NCI-H187 (cell line): ENCODE results near the gene PLBD1.

ENCODE experiments used
- DNase-seq, 2 experiments: peaks; one replicate each; lab custom pipeline; 2025; lab: John Stamatoyannopoulos, UW

Gene PLBD1

GRCh38 chr12:14570231-14570630 lies 2.5 kb upstream of the PLBD1 start:
- no peak for DNase-seq

GRCh38 chr12:14564336-14564959 lies 3.2 kb downstream of the PLBD1 start:
- DNase-seq = no peak

GRCh38 chr12:14563046-14563445 lies 4.6 kb downstream of the PLBD1 start:
- no peak for DNase-seq

GRCh38 chr12:14562279-14562678 lies 5.4 kb downstream of the PLBD1 start:
- no peak for DNase-seq

GRCh38 chr12:14561677-14562238 lies 5.9 kb downstream of the PLBD1 start:
- DNase-seq = no peak

GRCh38 chr12:14560904-14561574 lies 6.6 kb downstream of the PLBD1 start:
- no peak for DNase-seq

GRCh38 chr12:14558473-14558959 lies 9.2 kb downstream of the PLBD1 start:
- DNase-seq = no peak

- DNase-seq = no peak
These were observed 9.7 kb downstream of the PLBD1 start for GRCh38 chr12:14557966-14558365.

- peak in 1 of 2 experiments; percentile 9 for DNase-seq
These were observed 13.2 kb downstream of the PLBD1 start for GRCh38 chr12:14554281-14555007.

- no peak for DNase-seq
These were observed 19.1 kb downstream of the PLBD1 start for GRCh38 chr12:14548609-14549008.

GRCh38 chr12:14547571-14547970 lies 20.1 kb downstream of the PLBD1 start:
- DNase-seq = no peak

- no peak for DNase-seq
These were observed 22.2 kb downstream of the PLBD1 start for GRCh38 chr12:14545144-14546124.

- no peak for DNase-seq
These were observed 26.8 kb downstream of the PLBD1 start for GRCh38 chr12:14540801-14541462.

GRCh38 chr12:14537088-14537487 lies 30.6 kb downstream of the PLBD1 start:
- no peak for DNase-seq

- DNase-seq = no peak
These were observed 35.5 kb downstream of the PLBD1 start for GRCh38 chr12:14532152-14532551.

GRCh38 chr12:14525964-14526363 lies 41.7 kb downstream of the PLBD1 start:
- DNase-seq = no peak

- no peak for DNase-seq
These were observed 45.9 kb downstream of the PLBD1 start for GRCh38 chr12:14521822-14522221.

GRCh38 chr12:14514946-14515345 lies 52.7 kb downstream of the PLBD1 start:
- no peak for DNase-seq

- DNase-seq = no peak
These were observed 53.4 kb downstream of the PLBD1 start for GRCh38 chr12:14514154-14514842.

GRCh38 chr12:14510574-14510973 lies 57.1 kb downstream of the PLBD1 start:
- DNase-seq = no peak
